ENCODE results near the gene SLC6A3.
A peak's percentile ranks its signal among the peaks of the same experiment; 100 is the strongest.

SLC6A3 gene

GRCh38 chr5:1445313-1445688 lies at the start of gene SLC6A3:
SLC6A3 (minus strand) TSS chr5:1445440; CDS start chr5:1443197, 2,243 bp downstream.
- peak in 4 of 42 donors; percentile 6 to 27 (median 11) for DNase-seq
- intact Hi-C loops (cut with DNase I) = no loop called here

- no peak for DNase-seq
- intact Hi-C loops (cut with DNase I) = no loop called here
Observed at GRCh38 chr5:1493941-1494340, 48.7 kb upstream of the SLC6A3 start.

- intact Hi-C loops (cut with DNase I) = no loop called here
- DNase-seq = no peak
Observed at GRCh38 chr5:1493413-1493812, 48.2 kb upstream of the SLC6A3 start.

GRCh38 chr5:1492757-1493156 lies 47.5 kb upstream of the SLC6A3 start:
- DNase-seq = no peak
- intact Hi-C loops (cut with DNase I) = no loop called here

GRCh38 chr5:1490376-1490775 lies 45.1 kb upstream of the SLC6A3 start:
- DNase-seq = no peak
- intact Hi-C loops (cut with DNase I) = no loop called here

- intact Hi-C loops (cut with DNase I) = no loop called here
- DNase-seq = no peak
Observed at GRCh38 chr5:1489754-1490153, 44.5 kb upstream of the SLC6A3 start.

GRCh38 chr5:1488882-1489680 lies 43.8 kb upstream of the SLC6A3 start:
- intact Hi-C loops (cut with DNase I) = no loop called here
- DNase-seq = no peak

- DNase-seq = no peak
- intact Hi-C loops (cut with DNase I) = no loop called here
Observed at GRCh38 chr5:1487079-1487764, 42.0 kb upstream of the SLC6A3 start.

- intact Hi-C loops (cut with DNase I) = no loop called here
- DNase-seq = no peak
Observed at GRCh38 chr5:1486271-1486670, 41.0 kb upstream of the SLC6A3 start.

- intact Hi-C loops (cut with DNase I) = no loop called here
- no peak for DNase-seq
Observed at GRCh38 chr5:1485579-1486118, 40.4 kb upstream of the SLC6A3 start.

- intact Hi-C loops (cut with DNase I) = no loop called here
- no peak for DNase-seq
Observed at GRCh38 chr5:1484730-1485578, 39.7 kb upstream of the SLC6A3 start.

- no peak for DNase-seq
- intact Hi-C loops (cut with DNase I) = no loop called here
Observed at GRCh38 chr5:1483856-1484729, 38.9 kb upstream of the SLC6A3 start.

- no peak for DNase-seq
- intact Hi-C loops (cut with DNase I) = no loop called here
Observed at GRCh38 chr5:1483064-1483463, 37.8 kb upstream of the SLC6A3 start.

- intact Hi-C loops (cut with DNase I) = no loop called here
- no peak for DNase-seq
Observed at GRCh38 chr5:1481959-1482331, 36.7 kb upstream of the SLC6A3 start.

- no peak for DNase-seq
- intact Hi-C loops (cut with DNase I) = no loop called here
Observed at GRCh38 chr5:1481266-1481958, 36.2 kb upstream of the SLC6A3 start.

- no peak for DNase-seq
- intact Hi-C loops (cut with DNase I) = no loop called here
Observed at GRCh38 chr5:1480806-1481205, 35.6 kb upstream of the SLC6A3 start.

GRCh38 chr5:1480217-1480616 lies 35.0 kb upstream of the SLC6A3 start:
- intact Hi-C loops (cut with DNase I) = no loop called here
- peak in 34 of 42 donors; percentile 15 to 71 (median 44) for DNase-seq

- intact Hi-C loops (cut with DNase I) = no loop called here
- peak in 21 of 42 donors; percentile 24 to 61 (median 42) for DNase-seq
Observed at GRCh38 chr5:1479581-1480188, 34.4 kb upstream of the SLC6A3 start.

Measured in head of caudate nucleus (tissue), 42 donors.